G401.6 (cell line): Measurements from ENCODE around the gene ANO6.
A peak's percentile ranks its signal among the peaks of the same experiment; 100 is the strongest.
"Not testable (repeated sequence)": the region's sequence is repeated elsewhere in the genome, so short reads cannot be mapped to it uniquely, and the experiment has no call there.

ENCODE experiments used
- FAIRE-seq: peaks from 2 replicates; lab custom pipeline; 2012; peaks lifted over from hg19 to GRCh38; lab: Jason Lieb, UNC

Gene ANO6

DNA sequence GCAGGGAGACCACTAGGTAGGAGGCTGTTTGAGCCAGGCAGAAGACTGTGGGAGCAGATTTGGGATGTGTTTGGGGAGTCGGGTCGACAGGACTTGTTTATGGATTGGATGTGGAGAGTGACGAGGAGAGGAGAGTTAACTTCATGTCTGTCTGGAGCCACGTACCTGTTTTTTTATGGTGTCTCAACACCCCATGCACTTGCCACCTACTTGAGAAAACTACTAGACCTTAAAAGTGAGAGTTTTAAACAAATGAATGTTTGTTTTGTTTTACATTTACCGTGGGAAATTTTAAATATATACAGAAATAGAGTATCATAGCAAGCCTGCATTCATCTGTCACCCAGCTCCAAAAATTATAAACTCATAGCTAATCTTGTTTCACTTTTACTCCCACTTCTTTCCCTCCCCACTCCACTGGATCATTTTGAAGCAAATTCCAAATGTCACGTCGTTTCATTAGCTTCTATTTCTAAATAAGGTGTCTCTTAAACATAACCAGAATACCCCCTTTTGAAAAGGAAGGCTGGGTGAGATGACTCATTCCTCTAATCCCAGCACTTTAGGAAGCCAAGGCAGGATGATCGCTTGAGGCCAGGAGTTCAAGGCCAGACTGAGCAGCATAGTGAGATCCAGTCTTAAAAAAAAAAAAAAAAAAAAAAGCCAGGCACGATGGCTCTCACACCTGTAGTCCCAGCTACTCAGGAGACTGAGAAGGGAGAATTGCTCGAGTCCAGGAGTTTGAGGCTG lies 136.2 kb downstream of the ANO6 start:
- no peak for FAIRE-seq

DNA sequence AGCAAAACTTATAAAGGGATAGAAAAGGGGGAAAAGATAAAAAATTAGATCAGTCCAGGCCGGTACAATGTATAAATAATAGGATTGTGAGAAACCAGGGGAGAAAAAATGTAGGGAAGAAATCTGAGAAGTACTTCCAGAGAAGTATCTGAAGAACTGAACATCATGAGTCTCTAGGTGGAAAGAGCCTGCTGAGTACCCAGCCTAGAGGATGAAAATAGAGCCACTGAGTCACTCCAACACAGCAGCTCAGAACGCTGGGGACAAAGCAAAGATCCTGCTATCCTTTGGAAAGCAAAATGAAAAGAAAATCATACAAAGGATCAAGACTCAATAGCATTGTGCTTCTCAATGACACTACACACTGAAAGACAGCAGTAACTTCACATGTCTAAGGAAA lies 138.0 kb downstream of the ANO6 start:
- no peak for FAIRE-seq

DNA sequence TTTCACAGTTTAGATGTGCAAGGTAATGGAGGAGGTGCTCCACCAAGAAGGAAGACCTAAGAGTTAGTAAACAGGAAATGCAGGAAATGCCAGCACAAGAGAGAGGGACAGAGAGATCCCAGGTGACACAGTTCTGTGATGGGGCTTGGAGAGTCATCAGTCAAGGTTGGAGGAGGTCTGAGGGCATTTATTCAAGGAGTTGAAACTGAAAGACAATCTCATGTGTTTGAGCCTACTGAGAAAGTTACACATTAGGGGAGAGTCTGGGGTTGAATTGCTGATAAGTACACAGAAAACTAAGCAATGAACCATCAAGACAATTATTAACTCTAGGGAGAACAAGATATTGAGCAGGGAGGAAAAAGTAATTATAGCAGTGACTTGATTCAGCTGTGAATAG lies 138.5 kb downstream of the ANO6 start:
- FAIRE-seq = no peak

DNA sequence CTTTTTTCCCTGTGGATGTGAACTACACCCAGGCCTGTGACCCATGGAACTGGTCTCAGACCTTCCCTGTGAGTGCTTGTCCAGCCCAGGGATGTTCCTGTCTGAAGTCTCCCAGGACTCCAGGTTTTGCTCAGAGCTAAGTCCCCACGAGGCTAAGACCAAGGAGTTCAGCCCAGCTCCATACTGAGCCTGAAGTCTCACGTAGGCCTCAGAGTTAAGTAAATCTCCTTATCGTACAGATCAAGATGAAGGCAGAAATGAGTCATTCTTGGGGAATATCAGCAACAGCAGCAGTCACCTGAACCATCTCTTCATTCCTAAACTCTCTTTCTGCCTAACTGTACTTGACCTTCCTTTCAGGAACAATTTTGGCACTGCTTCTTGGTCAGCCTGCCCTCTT lies 139.8 kb downstream of the ANO6 start:
- FAIRE-seq = no peak

DNA sequence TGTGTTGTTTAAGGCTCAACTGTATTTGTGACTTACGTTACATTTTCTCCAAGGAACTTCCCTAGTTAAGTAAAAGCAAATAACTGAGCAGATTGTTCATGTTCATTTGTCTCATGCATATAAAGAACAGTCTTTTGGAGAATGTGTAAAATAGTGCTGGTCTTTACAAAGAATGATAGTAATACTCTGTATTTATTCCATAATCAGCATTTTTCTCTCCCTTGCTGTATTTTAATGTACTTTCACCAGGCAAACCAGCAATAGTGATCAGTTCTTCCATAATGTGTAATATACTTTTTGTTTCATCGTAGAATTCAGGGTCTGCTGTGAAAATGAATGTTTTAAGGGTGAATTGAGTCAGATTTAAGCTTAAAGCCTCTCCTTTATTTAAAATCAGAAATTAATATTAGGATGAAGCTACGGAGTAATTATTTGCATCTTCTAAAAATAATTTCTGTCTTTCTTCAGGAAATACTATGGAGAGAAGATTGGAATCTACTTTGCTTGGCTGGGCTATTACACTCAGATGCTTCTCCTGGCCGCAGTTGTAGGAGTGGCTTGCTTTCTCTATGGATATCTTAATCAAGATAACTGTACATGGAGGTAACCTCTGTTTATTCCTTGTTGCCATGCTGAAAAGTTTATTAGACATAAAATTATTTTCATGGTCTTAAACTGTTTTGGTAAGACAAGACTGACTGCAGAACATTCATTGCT lies 141.1 kb downstream of the ANO6 start:
- FAIRE-seq = no peak

DNA sequence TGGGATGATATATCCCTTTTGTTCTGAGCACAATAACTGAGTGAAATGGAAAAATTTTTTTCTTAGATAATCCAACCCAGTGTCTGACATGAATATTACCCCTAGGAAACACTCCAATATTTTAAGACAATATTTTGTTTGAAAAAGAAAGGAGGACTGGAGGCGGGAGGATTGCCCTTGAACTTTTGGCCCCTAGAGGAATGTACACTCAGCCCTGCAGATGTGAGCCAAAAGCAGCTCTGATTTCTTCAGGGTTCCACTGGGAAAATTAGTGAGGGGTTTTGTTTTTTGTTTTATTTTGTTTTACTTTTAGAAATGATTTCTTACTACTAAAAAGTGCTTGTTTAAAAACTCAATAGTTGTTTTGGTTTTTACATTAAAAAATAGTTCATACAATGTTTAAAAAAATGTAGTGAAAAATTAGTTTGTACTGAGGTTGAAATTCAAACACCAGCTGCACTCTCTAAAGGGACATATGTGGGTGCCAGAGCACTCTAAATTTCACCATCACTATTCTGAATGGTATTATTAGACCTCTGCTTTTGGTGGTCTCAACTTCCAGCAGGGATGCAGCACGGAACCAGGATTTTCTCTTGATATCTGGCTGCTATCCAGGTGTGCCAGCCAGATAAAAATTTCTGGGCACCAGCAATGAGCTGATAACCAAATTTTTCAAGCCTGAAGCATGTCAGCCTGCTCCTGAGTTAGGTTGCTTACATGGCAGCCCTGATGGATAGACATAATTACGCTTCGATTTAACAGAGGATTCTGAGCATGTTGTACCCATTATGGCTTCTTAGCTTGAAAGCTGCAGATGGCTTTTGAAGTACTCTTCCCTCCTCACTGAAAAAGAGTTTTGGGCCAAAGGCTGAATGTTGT lies 141.9 kb downstream of the ANO6 start:
- FAIRE-seq = no peak

DNA sequence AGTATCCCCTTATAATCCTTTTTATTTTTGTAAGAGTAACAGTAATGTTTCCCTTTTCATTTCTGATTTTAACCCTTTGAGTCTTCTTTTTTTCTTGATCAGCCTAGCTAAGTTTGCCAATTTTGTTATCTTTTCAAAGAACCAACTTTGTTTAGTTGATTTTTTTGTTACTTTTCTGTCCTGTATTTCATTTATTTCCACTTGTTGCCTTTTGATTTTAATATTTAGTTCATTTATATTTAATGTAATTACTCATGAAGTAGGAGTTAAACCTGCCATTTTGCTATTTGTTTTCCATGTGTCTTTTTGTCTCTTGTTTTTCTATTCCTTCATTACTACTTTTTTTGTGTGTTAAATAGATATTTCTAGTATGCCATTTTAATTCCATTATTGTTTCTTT lies 146.4 kb downstream of the ANO6 start:
- peak; percentile 42 for FAIRE-seq

DNA sequence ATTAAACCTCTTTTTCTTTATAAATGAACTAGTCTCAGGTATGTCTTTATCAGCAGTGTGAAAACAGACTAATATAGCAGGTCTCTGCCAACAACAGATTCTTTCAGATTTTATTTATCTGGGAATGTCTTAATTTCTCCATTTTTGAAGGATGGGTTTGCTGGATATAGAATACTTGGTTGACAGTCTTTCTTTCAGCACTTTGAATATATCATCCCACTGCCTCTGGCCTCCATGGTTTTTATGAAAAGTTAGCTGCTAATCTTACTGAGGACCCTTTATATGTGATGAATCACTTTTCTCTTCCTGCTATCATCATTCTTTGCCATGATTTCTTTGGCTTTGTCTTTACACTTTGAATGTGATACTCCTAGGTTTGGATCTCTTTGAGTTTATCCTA lies 148.0 kb downstream of the ANO6 start:
- no peak for FAIRE-seq

DNA sequence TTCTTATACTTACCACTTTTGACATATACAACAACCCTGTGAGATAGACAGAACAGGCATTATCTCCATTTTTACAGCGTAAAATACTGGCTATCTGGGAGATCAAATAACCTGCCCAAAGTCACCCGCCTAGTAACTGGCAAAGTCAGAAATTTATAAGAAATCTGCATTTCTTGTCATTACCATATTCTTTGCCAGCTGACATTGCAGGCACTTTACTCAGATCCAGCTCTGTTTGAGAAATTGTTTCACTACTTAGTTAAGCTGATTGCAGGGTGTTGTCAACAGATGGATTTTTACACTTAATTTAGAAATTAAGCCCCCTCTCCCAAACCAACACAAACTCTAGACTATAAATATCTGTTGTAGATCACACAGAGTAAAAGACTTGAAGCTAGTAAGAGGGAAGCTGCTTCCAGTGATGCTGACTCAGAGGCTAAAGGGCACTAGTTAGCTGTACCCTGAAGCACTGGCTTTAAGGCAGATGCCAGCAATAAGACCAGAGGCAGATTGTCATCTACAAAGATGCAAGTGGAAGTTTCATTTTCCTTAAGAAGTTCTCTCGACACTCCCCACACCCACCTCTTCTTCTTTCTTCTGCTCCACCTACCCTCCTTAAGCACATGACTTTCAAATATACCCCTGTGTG lies 153.1 kb downstream of the ANO6 start:
- no peak for FAIRE-seq

DNA sequence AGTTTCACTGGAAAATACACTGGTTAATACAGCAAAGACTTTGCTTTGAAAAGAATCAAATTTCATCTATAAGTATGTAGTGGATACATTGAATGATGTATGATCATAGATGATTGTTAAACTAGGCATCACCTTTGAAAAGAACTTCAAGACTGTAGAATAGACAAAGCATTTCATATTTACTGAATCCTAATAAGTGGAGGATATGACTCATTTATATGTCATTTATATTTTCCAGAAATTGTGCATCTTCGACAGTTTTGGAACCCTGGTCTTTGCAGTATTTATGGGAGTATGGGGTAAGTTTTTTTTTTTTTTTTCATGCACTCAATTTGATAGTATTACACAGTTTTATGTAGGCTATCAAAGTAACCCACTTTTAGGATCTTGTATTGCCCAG lies 161.9 kb downstream of the ANO6 start:
- no peak for FAIRE-seq

DNA sequence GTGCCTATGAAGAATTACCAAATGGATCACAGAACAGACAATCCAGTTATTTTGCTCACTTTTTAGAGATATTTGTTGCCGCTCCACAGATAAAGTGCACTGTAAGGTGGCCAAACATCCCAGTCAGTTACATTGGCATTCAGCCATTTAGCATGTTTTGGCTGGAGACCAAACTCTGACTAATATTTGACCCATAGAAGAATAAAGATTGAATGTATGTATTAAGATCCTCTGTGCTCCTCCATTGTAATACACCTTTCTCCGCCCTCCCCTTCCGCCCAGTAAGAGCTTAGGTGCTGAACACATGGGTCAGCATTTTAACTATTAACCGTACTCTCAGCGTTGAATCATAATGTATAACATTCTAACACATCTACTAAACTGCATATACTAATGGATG lies 163.4 kb downstream of the ANO6 start:
- FAIRE-seq = no peak

DNA sequence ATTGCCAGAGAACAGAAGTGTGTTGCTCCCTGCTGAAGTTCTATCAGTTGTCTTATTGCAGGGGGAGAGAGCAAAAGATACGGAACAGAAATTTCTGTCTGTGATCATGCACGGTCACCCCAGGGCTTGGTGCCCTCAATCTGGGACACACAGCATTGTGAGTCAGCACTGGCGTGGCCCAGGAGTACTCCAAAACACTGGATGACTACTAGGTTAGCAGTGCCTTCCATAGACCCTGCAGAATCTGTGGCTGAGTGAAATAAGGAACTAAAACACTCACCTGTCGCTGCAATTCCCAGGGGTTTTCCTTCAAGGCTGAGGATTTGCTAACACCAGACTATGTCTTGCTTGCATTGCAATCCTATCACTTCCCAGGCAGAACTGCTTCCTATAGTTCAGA lies 165.5 kb downstream of the ANO6 start:
- FAIRE-seq = no peak

DNA sequence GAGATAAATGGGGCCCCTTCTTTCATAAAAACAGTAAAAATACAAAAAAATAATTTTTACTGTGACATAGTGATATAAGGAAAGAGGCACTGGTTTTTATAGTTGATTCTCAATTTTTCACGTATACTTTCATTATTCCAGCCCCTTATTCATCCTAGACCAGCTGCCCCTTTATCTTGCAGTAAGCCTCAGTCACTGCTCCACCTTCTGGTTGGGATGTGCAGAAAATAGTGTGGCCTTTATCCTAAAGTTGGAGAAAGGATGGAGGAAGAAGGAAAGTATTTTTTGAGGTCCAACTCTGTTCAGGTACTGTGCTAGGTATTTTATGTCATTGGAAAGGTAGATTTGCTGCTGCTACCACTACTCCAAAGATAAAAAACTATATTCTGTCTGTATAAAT lies 172.7 kb downstream of the ANO6 start:
- FAIRE-seq = no peak

DNA sequence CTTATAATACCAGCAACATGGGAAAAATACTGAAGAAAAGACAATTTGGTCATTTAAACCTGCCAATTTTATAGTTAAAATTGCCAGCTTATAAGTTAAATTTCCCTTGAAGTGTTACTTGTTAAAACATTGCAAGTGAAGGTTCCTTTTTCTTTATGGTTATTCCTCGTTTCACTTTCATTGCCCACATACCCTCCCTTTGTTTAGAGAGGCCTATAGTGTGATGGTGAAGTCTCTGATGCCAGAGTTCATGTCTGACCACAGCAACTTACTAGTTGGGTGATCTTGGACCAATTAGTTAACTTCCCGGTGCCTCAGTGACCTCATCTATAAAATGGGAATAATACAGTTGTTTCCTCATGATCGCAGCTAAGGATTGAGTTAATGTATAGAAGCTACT lies 173.5 kb downstream of the ANO6 start:
- FAIRE-seq = no peak

DNA sequence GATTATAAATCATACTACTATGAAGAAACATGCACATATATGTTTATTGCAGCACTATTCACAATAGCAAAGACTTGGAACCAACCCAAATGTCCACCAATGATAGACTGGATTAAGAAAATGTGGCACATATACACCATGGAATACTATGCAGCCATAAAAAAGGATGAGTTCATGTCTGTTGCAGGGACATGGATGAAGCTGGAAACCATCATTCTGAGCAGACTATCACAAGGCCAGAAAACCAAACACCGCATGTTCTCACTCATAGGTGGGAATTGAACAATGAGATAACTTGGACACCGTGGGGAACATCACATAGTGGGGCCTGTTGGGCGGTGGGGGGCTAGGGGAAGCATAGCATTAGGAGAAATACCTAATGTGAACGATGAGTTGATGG lies 181.6 kb downstream of the ANO6 start:
- FAIRE-seq = not testable (repeated sequence)

DNA sequence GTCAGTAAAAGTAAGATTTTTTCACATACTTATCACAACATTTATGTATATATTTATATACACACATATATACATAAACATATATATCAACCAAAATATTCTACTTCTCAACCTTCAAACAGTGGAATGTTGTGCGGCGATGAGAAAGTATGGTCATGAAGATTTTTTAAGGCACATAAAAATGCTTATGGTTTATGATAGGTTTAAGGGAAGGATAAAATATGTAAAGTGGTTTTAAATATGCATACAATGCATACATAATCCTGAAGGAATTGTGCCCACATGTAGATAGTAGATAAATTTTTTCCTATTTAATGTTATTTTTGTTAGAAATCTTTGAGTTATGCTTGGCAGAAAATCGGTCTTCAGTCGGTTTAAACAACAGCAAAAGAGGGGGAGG lies 182.7 kb downstream of the ANO6 start:
- FAIRE-seq = no peak

DNA sequence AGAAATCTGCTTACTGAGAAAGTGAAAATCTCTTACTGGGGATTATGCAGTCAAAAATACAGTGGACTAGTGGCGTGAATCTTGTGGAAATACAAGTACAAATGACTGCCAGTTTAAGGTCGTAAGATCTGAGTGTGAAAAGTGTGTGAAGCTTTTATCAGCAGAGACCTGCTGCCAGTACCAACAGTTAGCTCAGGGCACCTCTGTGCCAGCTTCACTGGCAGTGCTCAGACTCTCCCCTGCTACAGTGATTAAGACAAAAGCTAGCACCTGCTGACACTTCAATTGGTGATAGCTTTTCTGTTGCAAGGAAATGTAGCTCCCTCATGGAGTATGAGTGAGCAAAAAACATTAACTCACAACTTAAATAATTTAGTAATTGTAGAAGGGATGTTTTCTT lies 185.1 kb downstream of the ANO6 start:
- no peak for FAIRE-seq

DNA sequence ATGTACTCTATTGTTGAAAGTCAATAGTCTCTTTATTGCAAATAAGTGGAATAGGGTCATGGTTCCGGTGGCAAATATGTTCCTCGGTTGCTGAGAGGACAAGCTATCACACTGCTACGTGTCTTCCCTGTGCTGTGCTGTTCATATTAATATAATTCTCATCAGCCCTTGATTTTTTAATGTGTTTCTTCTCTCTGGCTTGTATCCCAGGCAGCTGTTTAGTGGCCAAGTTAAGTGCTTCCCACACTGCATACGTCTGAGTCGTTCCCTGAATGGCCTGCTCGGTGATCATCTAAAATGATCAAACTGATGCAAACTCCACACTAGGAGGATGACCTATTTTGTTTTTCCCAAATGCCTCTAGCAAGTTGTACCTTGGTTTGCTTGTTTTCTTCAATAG lies 186.4 kb downstream of the ANO6 start:
- FAIRE-seq = no peak

DNA sequence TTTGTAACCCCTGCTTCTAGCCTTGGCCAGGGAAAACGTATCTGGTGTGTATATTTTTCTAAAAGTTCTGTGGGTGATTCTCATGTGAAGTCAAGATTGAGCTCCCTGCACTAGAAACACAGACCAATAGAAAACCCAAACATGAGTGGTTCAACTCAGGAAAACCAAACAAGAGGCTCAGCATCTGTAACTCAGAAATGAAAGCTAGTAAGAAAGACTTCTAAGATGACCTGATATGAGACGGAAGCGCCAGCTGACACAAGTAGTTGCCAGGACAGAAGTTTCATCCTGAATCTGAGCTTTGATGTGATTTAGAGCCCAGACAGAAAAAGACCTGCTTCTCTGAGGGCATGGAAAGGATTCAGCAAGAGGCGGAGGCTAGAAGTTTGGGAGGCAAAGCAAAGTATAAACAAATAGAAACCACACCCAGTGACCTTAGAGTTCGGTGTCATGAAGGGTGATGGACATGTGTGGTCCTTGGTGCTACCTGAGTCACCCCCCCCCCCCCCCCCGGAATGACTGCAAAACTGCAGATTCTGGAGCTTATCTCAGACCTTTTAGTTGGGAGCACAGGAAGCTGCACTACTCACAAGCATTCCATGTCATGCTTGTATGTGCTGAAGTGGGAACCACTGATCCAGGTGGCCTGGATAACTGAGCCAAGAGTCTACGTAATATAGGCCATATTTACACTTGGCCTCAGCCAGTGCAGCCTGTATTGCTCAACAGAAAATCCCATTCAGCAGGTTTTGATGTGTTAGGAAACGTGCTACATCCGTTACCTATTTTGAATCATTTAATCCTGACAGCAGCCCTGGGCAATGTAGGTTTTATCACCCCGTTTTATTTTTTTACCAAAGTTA lies 191.3 kb downstream of the ANO6 start:
- FAIRE-seq = no peak

DNA sequence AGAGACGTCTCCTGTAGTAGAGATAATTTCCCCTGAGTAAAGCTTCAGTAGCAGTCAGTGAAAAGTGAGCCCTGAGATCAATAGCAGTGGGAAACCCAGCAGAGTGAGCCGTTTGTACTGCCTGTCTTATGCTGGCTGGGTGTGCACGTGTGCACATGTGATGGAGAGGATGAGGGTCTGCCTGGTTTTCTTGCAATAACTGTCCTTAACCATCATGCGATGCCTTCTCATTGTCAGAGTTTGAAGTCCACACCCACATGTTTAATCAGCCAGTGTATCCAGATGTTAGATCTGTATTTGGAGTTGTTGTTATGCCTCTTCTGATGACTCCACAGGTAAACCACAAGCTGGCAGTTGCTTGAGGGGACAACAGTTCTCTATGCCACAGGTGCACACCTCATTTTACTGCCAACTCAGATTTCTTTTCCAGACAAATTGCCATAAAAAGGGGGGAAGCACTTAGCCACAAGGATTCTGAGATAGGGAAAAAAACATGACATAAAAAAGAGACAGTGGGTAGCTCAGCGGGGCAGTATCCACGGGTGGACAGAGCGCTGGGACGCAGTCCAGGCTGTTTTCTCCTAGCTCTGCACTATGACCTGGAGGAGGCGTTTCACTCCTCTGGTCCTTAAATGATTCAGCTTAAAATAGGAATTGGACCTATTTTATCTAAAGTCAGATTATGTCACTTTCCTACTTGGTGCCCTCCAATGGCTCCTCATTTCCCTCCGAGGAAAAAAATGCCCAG lies 192.3 kb downstream of the ANO6 start:
- FAIRE-seq = no peak

DNA sequence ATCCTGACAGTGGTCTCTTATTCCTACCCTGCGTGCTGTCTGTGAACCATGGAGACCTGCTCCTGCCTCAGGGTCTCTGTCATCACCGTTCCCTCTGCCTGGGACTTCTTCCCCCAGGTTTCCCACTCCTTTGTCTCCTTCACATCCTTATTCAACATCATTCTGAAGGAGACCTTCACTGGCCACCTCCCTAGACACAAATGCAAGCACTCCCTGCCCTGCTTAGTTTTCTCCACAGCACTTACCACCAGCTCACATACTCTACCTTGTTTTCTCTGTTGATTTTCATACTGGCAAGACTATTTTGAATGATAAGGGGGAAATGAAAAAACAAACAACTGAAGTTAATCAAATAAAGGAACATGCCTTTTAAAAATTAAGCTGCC lies 192.8 kb downstream of the ANO6 start:
- no peak for FAIRE-seq
